GM12878 (cell line): Measurements from ENCODE around the gene TECPR1. TPM values are rescaled to one million over a fixed set of nuclear protein-coding genes. Genes with fewer than 3 reads are reported as not detected.

Source experiments
- ATF2 ChIP-seq: IDR thresholded peaks from 2 replicates; pipeline ENCODE4 v1.6.1; 2012; ENCODE audit warnings: low read length, inconsistent platforms
- BCL11A ChIP-seq: IDR thresholded peaks from 2 replicates; pipeline ENCODE4 v1.6.1; 2011; ENCODE audit warnings: low read depth, low read length
- CBX3 ChIP-seq: fragments of 200-600 bp; sonication (generic); IDR thresholded peaks from 2 replicates; pipeline ENCODE4 v1.6.1; 2016; ENCODE audit warnings: low read depth, borderline replicate concordance
- CEBPB ChIP-seq, 2 experiments: fragments of 150-350 bp in 1 of 2; IDR thresholded peaks; 2 replicates each; pipeline ENCODE4 v1.6.1; 2012 to 2014; ENCODE audit warnings: low read depth in 2 of 2, low read length in 2 of 2, borderline replicate concordance in 1 of 2, inconsistent platforms in 1 of 2
- EGR1 ChIP-seq, 2 experiments: IDR thresholded peaks; 1 replicate in 1 of 2; 2 replicates in 1 of 2; pipeline ENCODE4 v1.6.1; 2011 to 2012; ENCODE audit warnings: low read depth in 2 of 2, low read length in 2 of 2, borderline replicate concordance in 1 of 2, mild to moderate bottlenecking in 1 of 2, moderate library complexity in 1 of 2
- JUND ChIP-seq: IDR thresholded peaks from 2 replicates; pipeline ENCODE4 v1.6.1; 2012; ENCODE audit warnings: low read depth, mild to moderate bottlenecking, low read length, improper control_type of control experiment, moderate library complexity
- MEF2A ChIP-seq: IDR thresholded peaks from 2 replicates; pipeline ENCODE4 v1.6.1; 2011; ENCODE audit warnings: low read depth, mild to moderate bottlenecking, low read length, moderate library complexity; ENCODE audit not compliant: insufficient read depth
- NBN ChIP-seq: fragments of 450-650 bp; IDR thresholded peaks from 2 replicates; pipeline ENCODE4 v1.6.1; 2016
- NR2C2 ChIP-seq: IDR thresholded peaks from 2 replicates; pipeline ENCODE4 v1.6.1; 2011; ENCODE audit warnings: borderline replicate concordance, low read depth; ENCODE audit not compliant: control insufficient read depth, insufficient read length
- PAX8 ChIP-seq: fragments of 450-650 bp; IDR thresholded peaks from 2 replicates; pipeline ENCODE4 v1.6.1; 2017; ENCODE audit warnings: mild to moderate bottlenecking, moderate library complexity
- POLR2AphosphoS2 ChIP-seq: IDR thresholded peaks from 2 replicates; pipeline ENCODE4 v1.6.1; 2011; ENCODE audit warnings: low read depth, mild to moderate bottlenecking, low read length, improper control_type of control experiment, moderate library complexity
- POLR2AphosphoS5 ChIP-seq: IDR thresholded peaks from 2 replicates; pipeline ENCODE4 v1.6.1; 2011; ENCODE audit warnings: mild to moderate bottlenecking, low read length, inconsistent platforms
- RUNX3 ChIP-seq: IDR thresholded peaks from 2 replicates; pipeline ENCODE4 v1.6.1; 2012; ENCODE audit warnings: low read length, inconsistent platforms
- SMAD1 ChIP-seq: fragments of 450-650 bp; IDR thresholded peaks from 2 replicates; pipeline ENCODE4 v1.6.1; 2018; ENCODE audit warnings: mild to moderate bottlenecking, low read depth; ENCODE audit not compliant: partially characterized antibody
- YBX1 ChIP-seq: fragments of 450-650 bp; IDR thresholded peaks from 2 replicates; pipeline ENCODE4 v1.6.1; 2016; ENCODE audit warnings: antibody characterized with exemption
- ZBED1 ChIP-seq: IDR thresholded peaks from 2 replicates; pipeline ENCODE4 v1.6.1; 2016; ENCODE audit warnings: borderline replicate concordance
- ZNF207 ChIP-seq: fragments of 450-650 bp; IDR thresholded peaks from 2 replicates; pipeline ENCODE4 v1.6.1; 2014; ENCODE audit warnings: antibody characterized with exemption, mild to moderate bottlenecking, borderline replicate concordance
- ZNF274 ChIP-seq: IDR thresholded peaks from one replicate; pipeline ENCODE4 v1.8.0; 2011; ENCODE audit not compliant: insufficient read length, insufficient read depth
- polyA plus RNA-seq, 11 experiments: library from polyadenylated mRNA; depleted of rRNA in 4 of 11; unstranded in 6 of 11; stranded (reverse) in 5 of 11; fragments of >200 nt; fragmentation: Nextera tagmentation in 4 of 11; fragmentation: Illumina TruSeq in 1 of 11; extraction: Ambion mirVana in 4 of 11; extraction: Trizol in 1 of 11; gene quantifications; 1 replicate in 1 of 11; 2 replicates in 10 of 11; pipeline versions ENCODE4 v1.2.1 to v1.2.3, GENCODE V29; 2011 to 2016; ENCODE audit warnings: inconsistent platforms in 2 of 11, missing spikeins in 2 of 11, low read depth in 1 of 11
- total RNA-seq, 4 experiments: library from RNA; depleted of rRNA in 3 of 4; stranded (reverse); fragments of >200 nt in 3 of 4; fragmentation: Illumina TruSeq in 1 of 4; extraction: Trizol in 1 of 4; gene quantifications; 2 replicates each; pipeline versions ENCODE4 v1.2.1 to v1.2.3, GENCODE V29; 2013 to 2021
- TF ChIP-seq, protein P1 (sequence below): fragments of 450-650 bp; IDR thresholded peaks from 2 replicates; pipeline ENCODE4 v1.6.1; 2018; ENCODE audit warnings: borderline replicate concordance, mild to moderate bottlenecking; ENCODE audit not compliant: partially characterized antibody
- TF ChIP-seq, protein P2 (sequence below): IDR thresholded peaks from 2 replicates; pipeline ENCODE4 v1.6.1; 2011; ENCODE audit warnings: borderline replicate concordance, low read depth, mild to moderate bottlenecking, moderate library complexity, mixed read lengths, low read length; ENCODE audit not compliant: insufficient read depth; ENCODE audit errors: extremely low read length
- TF ChIP-seq, protein P3 (sequence below): fragments of 450-650 bp; IDR thresholded peaks from 2 replicates; pipeline ENCODE4 v1.6.1; 2017; ENCODE audit warnings: mild to moderate bottlenecking, moderate library complexity

The TECPR1 gene
- total and polyA plus RNA-seq, 10 of the 15 experiments (the other 5 are each of a cell fraction or from before 2014, with no cell fraction given) = 0.26 to 16.8 (median 4.2) TPM

DNA sequence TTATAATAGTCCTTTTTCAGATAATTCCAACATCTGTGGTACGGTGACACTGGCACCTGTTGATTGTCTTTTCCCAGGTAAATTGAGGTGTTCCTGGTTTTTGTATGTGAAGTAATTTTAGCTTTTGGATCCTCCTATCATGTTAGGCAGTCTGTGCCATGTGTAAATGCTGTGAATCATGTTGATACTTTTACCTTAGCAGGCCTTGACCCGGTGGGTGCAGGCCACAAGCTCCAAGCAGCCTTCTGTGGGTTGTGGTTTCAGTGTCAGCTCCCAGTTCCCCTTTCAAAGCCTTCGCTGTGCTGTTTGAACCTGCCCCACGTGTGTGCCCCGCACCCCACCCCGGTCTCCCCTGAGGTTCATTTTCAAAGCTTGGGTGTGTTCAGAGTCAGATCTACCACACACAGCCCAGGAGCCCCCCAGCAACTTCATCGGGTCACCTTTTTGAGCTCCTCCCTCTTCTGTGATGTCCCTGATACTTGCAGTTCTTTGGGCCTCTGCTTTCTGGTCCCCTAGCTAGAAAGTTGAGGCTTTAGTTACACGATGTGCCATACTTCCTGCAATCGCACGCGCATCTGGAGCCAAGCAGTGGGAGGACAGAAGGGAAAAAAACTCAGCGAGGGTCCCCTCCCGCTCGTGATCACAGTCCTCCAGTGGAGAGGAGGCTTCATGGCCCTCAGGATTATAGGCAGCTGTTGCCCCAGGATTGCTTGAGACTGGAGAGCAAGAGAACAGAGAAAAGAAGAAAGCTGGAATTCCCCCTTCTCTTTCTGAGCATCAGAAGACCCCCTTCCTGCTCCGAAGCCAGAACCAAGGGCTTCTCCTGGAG, 49.5 kb downstream of the TECPR1 start (continued):
- TF ChIP-seq MEF2A (peak; percentile 89), POLR2AphosphoS5 (no peak), CBX3 (no peak), BCL11A (peak; percentile 99), POLR2AphosphoS2 (no peak), CEBPB (IDR thresholded peaks at IDR 0.05; ENCODE audit: borderline replicate concordance in 1 of 2, low read depth in 2 of 2, low read length in 2 of 2) (no peak), ZNF207 (peak; percentile 60; the same call in 1 of the 2 replicates), JUND (peak; percentile 74; the same call in 1 of the 2 replicates), NR2C2 (no peak), NBN (peak; percentile 86), ZBED1 (peak; percentile 96), ATF2 (peak; percentile 93), SMAD1 (no peak), ZNF274 (no peak), PAX8 (no peak; the same call in 1 of the 2 replicates), YBX1 (no peak), EGR1 (IDR thresholded peaks at IDR 0.05; ENCODE audit: borderline replicate concordance in 1 of 2, low read depth in 2 of 2, low read length in 2 of 2) (peak in 1 of 2 experiments; percentile 58; a peak in 2 of 3 replicates), RUNX3 (peak; percentile 100)
- TF ChIP-seq, protein P1, sequence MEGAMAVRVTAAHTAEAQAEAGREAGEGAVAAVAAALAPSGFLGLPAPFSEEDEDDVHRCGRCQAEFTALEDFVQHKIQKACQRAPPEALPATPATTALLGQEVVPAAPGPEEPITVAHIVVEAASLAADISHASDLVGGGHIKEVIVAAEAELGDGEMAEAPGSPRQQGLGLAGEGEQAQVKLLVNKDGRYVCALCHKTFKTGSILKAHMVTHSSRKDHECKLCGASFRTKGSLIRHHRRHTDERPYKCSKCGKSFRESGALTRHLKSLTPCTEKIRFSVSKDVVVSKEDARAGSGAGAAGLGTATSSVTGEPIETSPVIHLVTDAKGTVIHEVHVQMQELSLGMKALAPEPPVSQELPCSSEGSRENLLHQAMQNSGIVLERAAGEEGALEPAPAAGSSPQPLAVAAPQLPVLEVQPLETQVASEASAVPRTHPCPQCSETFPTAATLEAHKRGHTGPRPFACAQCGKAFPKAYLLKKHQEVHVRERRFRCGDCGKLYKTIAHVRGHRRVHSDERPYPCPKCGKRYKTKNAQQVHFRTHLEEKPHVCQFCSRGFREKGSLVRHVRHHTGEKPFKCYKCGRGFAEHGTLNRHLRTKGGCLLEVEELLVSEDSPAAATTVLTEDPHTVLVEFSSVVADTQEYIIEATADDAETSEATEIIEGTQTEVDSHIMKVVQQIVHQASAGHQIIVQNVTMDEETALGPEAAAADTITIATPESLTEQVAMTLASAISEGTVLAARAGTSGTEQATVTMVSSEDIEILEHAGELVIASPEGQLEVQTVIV = no peak
- TF ChIP-seq, protein P2, sequence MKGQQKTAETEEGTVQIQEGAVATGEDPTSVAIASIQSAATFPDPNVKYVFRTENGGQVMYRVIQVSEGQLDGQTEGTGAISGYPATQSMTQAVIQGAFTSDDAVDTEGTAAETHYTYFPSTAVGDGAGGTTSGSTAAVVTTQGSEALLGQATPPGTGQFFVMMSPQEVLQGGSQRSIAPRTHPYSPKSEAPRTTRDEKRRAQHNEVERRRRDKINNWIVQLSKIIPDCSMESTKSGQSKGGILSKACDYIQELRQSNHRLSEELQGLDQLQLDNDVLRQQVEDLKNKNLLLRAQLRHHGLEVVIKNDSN = peak; percentile 49
- TF ChIP-seq, protein P3, sequence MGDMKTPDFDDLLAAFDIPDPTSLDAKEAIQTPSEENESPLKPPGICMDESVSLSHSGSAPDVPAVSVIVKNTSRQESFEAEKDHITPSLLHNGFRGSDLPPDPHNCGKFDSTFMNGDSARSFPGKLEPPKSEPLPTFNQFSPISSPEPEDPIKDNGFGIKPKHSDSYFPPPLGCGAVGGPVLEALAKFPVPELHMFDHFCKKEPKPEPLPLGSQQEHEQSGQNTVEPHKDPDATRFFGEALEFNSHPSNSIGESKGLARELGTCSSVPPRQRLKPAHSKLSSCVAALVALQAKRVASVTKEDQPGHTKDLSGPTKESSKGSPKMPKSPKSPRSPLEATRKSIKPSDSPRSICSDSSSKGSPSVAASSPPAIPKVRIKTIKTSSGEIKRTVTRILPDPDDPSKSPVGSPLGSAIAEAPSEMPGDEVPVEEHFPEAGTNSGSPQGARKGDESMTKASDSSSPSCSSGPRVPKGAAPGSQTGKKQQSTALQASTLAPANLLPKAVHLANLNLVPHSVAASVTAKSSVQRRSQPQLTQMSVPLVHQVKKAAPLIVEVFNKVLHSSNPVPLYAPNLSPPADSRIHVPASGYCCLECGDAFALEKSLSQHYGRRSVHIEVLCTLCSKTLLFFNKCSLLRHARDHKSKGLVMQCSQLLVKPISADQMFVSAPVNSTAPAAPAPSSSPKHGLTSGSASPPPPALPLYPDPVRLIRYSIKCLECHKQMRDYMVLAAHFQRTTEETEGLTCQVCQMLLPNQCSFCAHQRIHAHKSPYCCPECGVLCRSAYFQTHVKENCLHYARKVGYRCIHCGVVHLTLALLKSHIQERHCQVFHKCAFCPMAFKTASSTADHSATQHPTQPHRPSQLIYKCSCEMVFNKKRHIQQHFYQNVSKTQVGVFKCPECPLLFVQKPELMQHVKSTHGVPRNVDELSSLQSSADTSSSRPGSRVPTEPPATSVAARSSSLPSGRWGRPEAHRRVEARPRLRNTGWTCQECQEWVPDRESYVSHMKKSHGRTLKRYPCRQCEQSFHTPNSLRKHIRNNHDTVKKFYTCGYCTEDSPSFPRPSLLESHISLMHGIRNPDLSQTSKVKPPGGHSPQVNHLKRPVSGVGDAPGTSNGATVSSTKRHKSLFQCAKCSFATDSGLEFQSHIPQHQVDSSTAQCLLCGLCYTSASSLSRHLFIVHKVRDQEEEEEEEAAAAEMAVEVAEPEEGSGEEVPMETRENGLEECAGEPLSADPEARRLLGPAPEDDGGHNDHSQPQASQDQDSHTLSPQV = no peak
